ENCODE results near the gene SPDYA. TPM values are rescaled to one million over a fixed set of nuclear protein-coding genes. Genes with fewer than 3 reads are reported as not detected.
A peak's percentile ranks its signal among the peaks of the same experiment; 100 is the strongest.

SPDYA gene
- total RNA-seq: 1.1 and 1.7 TPM in 2 replicates

- H3K4me3 Mint-ChIP-seq: peak within 1 kb of the TSS; percentile 80
- H3K27me3 Mint-ChIP-seq (ENCODE audit: insufficient read depth): peaks cover 4% of the 10 kb centered on the region
- peaks cover 12% of the 10 kb centered on the region for H3K4me1 Mint-ChIP-seq (ENCODE audit: low read depth)
- H3K9me3 Mint-ChIP-seq: no peaks in the 10 kb centered on the region
- peak; percentile 79 for DNase-seq (ENCODE audit: low spot score)
- intact Hi-C loops (cut with micrococcal nuclease): loop anchor here (1.0 to 5.0 kb wide), 5 partner anchors 25 to 307 kb away; partner anchors contain the start of genes CLIP4 and TRMT61B
- H3K36me3 Mint-ChIP-seq (ENCODE audit: low read depth): peaks cover 16% of the 10 kb centered on the region
- peak within 1 kb of the TSS; percentile 40 for H3K27ac Mint-ChIP-seq
Observed at GRCh38 chr2:28810384-28811285, at the start of gene SPDYA. SPDYA (plus strand) TSS chr2:28810834; CDS start chr2:28816015, 5,181 bp downstream.

GRCh38 chr2:28761420-28761819 lies 49.2 kb upstream of the SPDYA start:
- Mint-ChIP-seq H3K4me1 (ENCODE audit: low read depth) (peaks cover 41% of the 10 kb centered on the region), H3K27ac (no peak overlapping the region), H3K36me3 (ENCODE audit: low read depth) (peaks cover 22% of the 10 kb centered on the region), H3K4me3 (no peak overlapping the region), H3K9me3 (no peaks in the 10 kb centered on the region), H3K27me3 (ENCODE audit: insufficient read depth) (no peaks in the 10 kb centered on the region)
- intact Hi-C loops (cut with micrococcal nuclease): no loop called here
- no peak for DNase-seq (ENCODE audit: low spot score)

GRCh38 chr2:28764909-28765711 lies 45.5 kb upstream of the SPDYA start:
- intact Hi-C loops (cut with micrococcal nuclease): no loop called here
- no peak overlapping the region for H3K27ac Mint-ChIP-seq
- DNase-seq (ENCODE audit: low spot score): no peak
- no peak overlapping the region for H3K4me3 Mint-ChIP-seq
- peaks cover 38% of the 10 kb centered on the region for H3K4me1 Mint-ChIP-seq (ENCODE audit: low read depth)
- H3K36me3 Mint-ChIP-seq (ENCODE audit: low read depth): peaks cover 19% of the 10 kb centered on the region
- no peaks in the 10 kb centered on the region for H3K9me3 Mint-ChIP-seq
- H3K27me3 Mint-ChIP-seq (ENCODE audit: insufficient read depth): no peaks in the 10 kb centered on the region

- DNase-seq (ENCODE audit: low spot score): no peak
- H3K4me3 Mint-ChIP-seq: no peak overlapping the region
- peaks cover 38% of the 10 kb centered on the region for H3K4me1 Mint-ChIP-seq (ENCODE audit: low read depth)
- H3K27me3 Mint-ChIP-seq (ENCODE audit: insufficient read depth): no peaks in the 10 kb centered on the region
- intact Hi-C loops (cut with micrococcal nuclease): no loop called here
- no peak overlapping the region for H3K27ac Mint-ChIP-seq
- H3K9me3 Mint-ChIP-seq: no peaks in the 10 kb centered on the region
- peaks cover 19% of the 10 kb centered on the region for H3K36me3 Mint-ChIP-seq (ENCODE audit: low read depth)
Observed at GRCh38 chr2:28766070-28766469, 44.6 kb upstream of the SPDYA start.

GRCh38 chr2:28767337-28767736 lies 43.3 kb upstream of the SPDYA start:
- Mint-ChIP-seq H3K9me3 (no peaks in the 10 kb centered on the region), H3K36me3 (ENCODE audit: low read depth) (peaks cover 15% of the 10 kb centered on the region), H3K27ac (no peak overlapping the region), H3K4me1 (ENCODE audit: low read depth) (peaks cover 41% of the 10 kb centered on the region), H3K4me3 (no peak overlapping the region), H3K27me3 (ENCODE audit: insufficient read depth) (no peaks in the 10 kb centered on the region)
- intact Hi-C loops (cut with micrococcal nuclease): no loop called here
- no peak for DNase-seq (ENCODE audit: low spot score)

- Mint-ChIP-seq H3K4me1 (ENCODE audit: low read depth) (peaks cover 38% of the 10 kb centered on the region), H3K27ac (no peak overlapping the region)
Observed at GRCh38 chr2:28768422-28768821, 42.2 kb upstream of the SPDYA start.

GRCh38 chr2:28768952-28769351 lies 41.7 kb upstream of the SPDYA start:
- H3K27ac Mint-ChIP-seq: no peak overlapping the region
- no peaks in the 10 kb centered on the region for H3K9me3 Mint-ChIP-seq
- intact Hi-C loops (cut with micrococcal nuclease): no loop called here
- H3K4me1 Mint-ChIP-seq (ENCODE audit: low read depth): peaks cover 43% of the 10 kb centered on the region
- no peaks in the 10 kb centered on the region for H3K27me3 Mint-ChIP-seq (ENCODE audit: insufficient read depth)
- no peak overlapping the region for H3K4me3 Mint-ChIP-seq
- DNase-seq (ENCODE audit: low spot score): no peak
- H3K36me3 Mint-ChIP-seq (ENCODE audit: low read depth): peaks cover 9% of the 10 kb centered on the region

More at GRCh38 chr2:28768422-28768821, 42.2 kb upstream of the SPDYA start:
- no peak for DNase-seq (ENCODE audit: low spot score)
- H3K4me3 Mint-ChIP-seq: no peak overlapping the region
- no peaks in the 10 kb centered on the region for H3K27me3 Mint-ChIP-seq (ENCODE audit: insufficient read depth)
- H3K36me3 Mint-ChIP-seq (ENCODE audit: low read depth): peaks cover 12% of the 10 kb centered on the region
- intact Hi-C loops (cut with micrococcal nuclease): no loop called here
- no peaks in the 10 kb centered on the region for H3K9me3 Mint-ChIP-seq

GRCh38 chr2:28772351-28772750 lies 38.3 kb upstream of the SPDYA start:
- DNase-seq (ENCODE audit: low spot score): no peak
- Mint-ChIP-seq H3K4me3 (no peak overlapping the region), H3K9me3 (no peaks in the 10 kb centered on the region)

GRCh38 chr2:28776471-28776870 lies 34.2 kb upstream of the SPDYA start:
- Mint-ChIP-seq H3K27ac (no peak overlapping the region), H3K4me3 (no peak overlapping the region), H3K9me3 (no peaks in the 10 kb centered on the region), H3K4me1 (ENCODE audit: low read depth) (peaks cover 27% of the 10 kb centered on the region), H3K36me3 (ENCODE audit: low read depth) (peaks cover 19% of the 10 kb centered on the region), H3K27me3 (ENCODE audit: insufficient read depth) (no peaks in the 10 kb centered on the region)
- intact Hi-C loops (cut with micrococcal nuclease): no loop called here
- DNase-seq (ENCODE audit: low spot score): no peak

More at GRCh38 chr2:28772351-28772750, 38.3 kb upstream of the SPDYA start:
- peaks cover 5% of the 10 kb centered on the region for H3K36me3 Mint-ChIP-seq (ENCODE audit: low read depth)
- peaks cover 35% of the 10 kb centered on the region for H3K4me1 Mint-ChIP-seq (ENCODE audit: low read depth)
- no peak overlapping the region for H3K27ac Mint-ChIP-seq
- H3K27me3 Mint-ChIP-seq (ENCODE audit: insufficient read depth): no peaks in the 10 kb centered on the region
- intact Hi-C loops (cut with micrococcal nuclease): no loop called here

GRCh38 chr2:28778392-28778791 lies 32.2 kb upstream of the SPDYA start:
- no peaks in the 10 kb centered on the region for H3K9me3 Mint-ChIP-seq
- no peak for DNase-seq (ENCODE audit: low spot score)
- H3K36me3 Mint-ChIP-seq (ENCODE audit: low read depth): peaks cover 29% of the 10 kb centered on the region
- no peak overlapping the region for H3K4me3 Mint-ChIP-seq
- peaks cover 22% of the 10 kb centered on the region for H3K4me1 Mint-ChIP-seq (ENCODE audit: low read depth)
- no peaks in the 10 kb centered on the region for H3K27me3 Mint-ChIP-seq (ENCODE audit: insufficient read depth)
- intact Hi-C loops (cut with micrococcal nuclease): no loop called here
- no peak overlapping the region for H3K27ac Mint-ChIP-seq

- H3K4me1 Mint-ChIP-seq (ENCODE audit: low read depth): peaks cover 16% of the 10 kb centered on the region
- H3K9me3 Mint-ChIP-seq: no peaks in the 10 kb centered on the region
- no peak for DNase-seq (ENCODE audit: low spot score)
- intact Hi-C loops (cut with micrococcal nuclease): no loop called here
- no peak overlapping the region for H3K27ac Mint-ChIP-seq
- H3K4me3 Mint-ChIP-seq: no peak overlapping the region
- H3K27me3 Mint-ChIP-seq (ENCODE audit: insufficient read depth): no peaks in the 10 kb centered on the region
- H3K36me3 Mint-ChIP-seq (ENCODE audit: low read depth): peaks cover 30% of the 10 kb centered on the region
Observed at GRCh38 chr2:28779001-28779400, 31.6 kb upstream of the SPDYA start.

GRCh38 chr2:28780496-28780895 lies 30.1 kb upstream of the SPDYA start:
- H3K36me3 Mint-ChIP-seq (ENCODE audit: low read depth): peaks cover 30% of the 10 kb centered on the region

GRCh38 chr2:28782423-28782822 lies 28.2 kb upstream of the SPDYA start:
- H3K27ac Mint-ChIP-seq: no peak overlapping the region
- no peak for DNase-seq (ENCODE audit: low spot score)
- H3K9me3 Mint-ChIP-seq: no peaks in the 10 kb centered on the region
- peaks cover 36% of the 10 kb centered on the region for H3K36me3 Mint-ChIP-seq (ENCODE audit: low read depth)
- intact Hi-C loops (cut with micrococcal nuclease): no loop called here
- H3K27me3 Mint-ChIP-seq (ENCODE audit: insufficient read depth): no peaks in the 10 kb centered on the region
- no peak overlapping the region for H3K4me3 Mint-ChIP-seq
- peaks cover 14% of the 10 kb centered on the region for H3K4me1 Mint-ChIP-seq (ENCODE audit: low read depth)

More at GRCh38 chr2:28780496-28780895, 30.1 kb upstream of the SPDYA start:
- intact Hi-C loops (cut with micrococcal nuclease): no loop called here
- Mint-ChIP-seq H3K9me3 (no peaks in the 10 kb centered on the region), H3K4me1 (ENCODE audit: low read depth) (peaks cover 14% of the 10 kb centered on the region), H3K27me3 (ENCODE audit: insufficient read depth) (no peaks in the 10 kb centered on the region), H3K27ac (peak overlapping the region; percentile 27), H3K4me3 (no peak overlapping the region)
- DNase-seq (ENCODE audit: low spot score): no peak
